ENCODE results near the gene ZNF273.
A peak's percentile ranks its signal among the peaks of the same experiment; 100 is the strongest.
"Not testable (repeated sequence)": the region's sequence is repeated elsewhere in the genome, so short reads cannot be mapped to it uniquely, and the experiment has no call there.

The ZNF273 gene

GRCh38 chr7:64902806-64903721 lies at the start of gene ZNF273:
Gene ZNF273 (plus strand): TSS chr7:64903273. CDS start chr7:64903318, 45 bp downstream.
- DNase-seq (ENCODE audit: low read depth in 2 of 3, low spot score in 1 of 3), result peak; percentile 85 to 89 (median 87)

- DNase-seq (ENCODE audit: low read depth in 2 of 3, low spot score in 1 of 3), result no peak
Observed at GRCh38 chr7:64853679-64854078, 49.4 kb upstream of the ZNF273 start.

GRCh38 chr7:64854969-64855368 lies 48.1 kb upstream of the ZNF273 start:
- DNase-seq (ENCODE audit: low read depth in 2 of 3, low spot score in 1 of 3), result no peak

DNA sequence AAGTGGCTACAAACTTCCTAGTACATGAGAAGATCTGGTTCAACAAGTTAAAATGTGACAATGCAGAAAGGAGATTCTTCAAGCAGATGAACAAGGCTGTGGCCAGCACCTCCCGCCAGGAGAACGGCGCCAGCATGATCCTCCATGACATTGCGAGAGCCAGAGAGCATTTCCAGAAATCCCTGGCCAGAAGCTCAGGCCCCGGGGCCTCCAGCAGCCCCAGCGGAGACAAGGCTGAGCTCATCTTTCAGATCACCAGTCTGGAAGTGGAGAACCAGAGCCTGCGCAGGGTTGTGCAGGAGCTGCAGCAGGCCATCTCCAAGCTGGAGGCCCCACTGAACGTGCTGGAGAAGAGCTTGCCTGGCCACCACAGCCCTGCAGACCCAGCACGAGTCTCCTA lies 40.1 kb upstream of the ZNF273 start:
- DNase-seq (ENCODE audit: low read depth in 2 of 3, low spot score in 1 of 3), result no peak

DNA sequence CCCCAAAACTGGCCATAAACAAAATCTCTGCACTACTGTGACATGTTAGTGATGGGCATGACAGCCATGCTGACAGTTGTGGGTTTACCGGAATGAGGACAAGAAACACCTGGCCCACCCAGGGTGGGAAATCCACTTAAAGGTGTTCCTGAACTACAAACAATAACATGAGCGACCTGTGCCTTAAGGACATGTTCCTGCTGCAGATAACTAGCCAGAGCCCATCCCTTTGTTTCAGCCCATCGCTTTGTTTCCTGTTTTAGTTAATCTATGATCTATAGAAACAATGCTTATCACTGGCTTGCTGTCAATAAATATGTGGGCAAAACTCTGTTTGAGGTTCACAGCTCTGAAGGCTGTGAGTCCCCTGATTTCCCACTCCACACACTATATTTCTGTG lies 39.5 kb upstream of the ZNF273 start:
- DNase-seq (ENCODE audit: low read depth in 2 of 3, low spot score in 1 of 3), result not testable (repeated sequence)

DNA sequence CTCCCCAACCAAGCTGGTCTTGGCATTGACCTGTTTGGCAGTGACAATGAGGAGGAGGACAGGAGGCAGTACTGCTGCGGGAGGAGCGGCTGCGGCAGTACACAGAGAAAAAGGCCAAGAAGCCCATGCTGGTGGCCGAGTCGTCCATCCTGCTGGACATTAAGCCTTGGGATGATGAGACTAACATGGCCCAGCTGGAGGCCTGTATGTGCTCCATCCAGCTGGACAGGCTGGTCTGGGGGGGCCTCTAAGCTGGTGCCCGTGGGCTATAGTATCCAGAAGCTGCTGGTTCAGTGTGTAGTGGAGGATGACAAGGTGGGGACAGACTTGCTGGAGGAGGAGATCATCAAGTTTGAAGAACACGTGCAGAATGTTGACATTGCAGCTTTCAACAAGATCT lies 39.1 kb upstream of the ZNF273 start:
- DNase-seq (ENCODE audit: low read depth in 2 of 3, low spot score in 1 of 3), result no peak

DNA sequence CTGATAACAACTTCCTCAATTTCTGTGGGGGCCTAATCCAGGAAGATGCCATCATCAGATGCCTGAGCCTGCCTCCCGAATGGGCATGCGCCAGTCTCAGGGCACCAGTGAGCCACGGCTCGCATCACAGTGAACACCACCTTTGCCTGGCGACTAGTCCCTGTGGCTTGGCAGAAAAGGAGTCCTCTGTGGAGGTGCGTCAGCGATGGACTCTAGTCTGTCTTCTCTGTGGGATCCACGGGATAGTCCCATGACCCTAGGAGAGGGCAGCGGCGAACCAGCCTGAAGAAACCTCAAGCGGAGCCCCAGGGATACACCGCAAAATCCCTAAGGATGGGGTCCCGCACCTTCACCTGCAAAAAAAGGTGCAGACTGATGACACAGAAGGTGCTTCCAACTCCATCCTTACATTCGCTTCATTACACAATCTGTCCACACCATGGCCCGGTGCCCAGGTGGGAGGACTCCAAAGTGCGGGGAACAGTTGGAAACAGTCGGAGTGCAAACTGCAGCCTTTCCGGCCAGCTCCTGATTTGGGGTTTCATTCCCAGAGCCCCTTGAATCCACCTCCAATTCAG lies 35.1 kb upstream of the ZNF273 start:
- DNase-seq (ENCODE audit: low read depth in 2 of 3, low spot score in 1 of 3), result no peak

DNA sequence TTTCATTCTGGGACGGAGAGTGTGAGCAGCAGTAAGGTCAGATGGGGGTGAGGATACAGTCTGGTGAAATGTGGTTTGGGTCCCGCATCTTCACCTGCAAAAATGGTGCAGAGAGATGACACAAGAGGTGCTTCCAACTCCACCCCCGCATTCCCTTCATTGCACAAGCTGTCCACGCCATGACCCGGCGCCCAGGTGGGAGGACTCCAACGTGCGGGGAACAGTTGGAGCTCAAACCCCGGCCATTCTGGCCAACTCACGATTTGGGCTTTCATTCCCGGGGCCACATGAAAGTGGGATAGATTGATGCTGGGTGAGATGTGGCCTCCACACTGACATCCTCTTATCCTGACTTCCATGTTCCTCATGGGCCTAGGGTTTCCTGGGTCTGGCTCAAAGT lies 34.6 kb upstream of the ZNF273 start:
- DNase-seq (ENCODE audit: low read depth in 2 of 3, low spot score in 1 of 3), result no peak

GRCh38 chr7:64869121-64869725 lies 33.9 kb upstream of the ZNF273 start:
- no peak for DNase-seq (ENCODE audit: low read depth in 2 of 3, low spot score in 1 of 3)

GRCh38 chr7:64869912-64870562 lies 33.0 kb upstream of the ZNF273 start:
- no peak for DNase-seq (ENCODE audit: low read depth in 2 of 3, low spot score in 1 of 3)

DNA sequence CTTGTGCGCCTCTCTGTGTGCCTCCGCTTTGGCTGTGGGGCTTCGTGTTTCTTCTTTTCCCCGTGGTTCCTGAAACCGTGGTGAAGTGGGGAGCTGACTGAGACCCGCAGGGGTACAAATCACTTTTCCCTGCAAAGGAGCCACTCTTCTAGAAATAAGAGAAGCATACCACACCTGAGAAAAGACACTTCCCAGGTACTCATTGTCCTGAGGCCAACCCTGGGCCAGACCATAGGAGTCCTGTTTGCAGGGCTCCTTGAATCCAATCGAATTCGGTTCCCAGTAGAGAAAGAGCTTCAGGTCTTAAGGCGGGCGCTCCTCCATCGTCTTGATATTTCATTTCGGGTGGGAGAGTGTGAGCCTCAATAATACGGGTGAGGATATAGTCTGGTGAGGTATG lies 32.4 kb upstream of the ZNF273 start:
- DNase-seq (ENCODE audit: low read depth in 2 of 3, low spot score in 1 of 3), result no peak

GRCh38 chr7:64871761-64872160 lies 31.3 kb upstream of the ZNF273 start:
- no peak for DNase-seq (ENCODE audit: low read depth in 2 of 3, low spot score in 1 of 3)

DNA sequence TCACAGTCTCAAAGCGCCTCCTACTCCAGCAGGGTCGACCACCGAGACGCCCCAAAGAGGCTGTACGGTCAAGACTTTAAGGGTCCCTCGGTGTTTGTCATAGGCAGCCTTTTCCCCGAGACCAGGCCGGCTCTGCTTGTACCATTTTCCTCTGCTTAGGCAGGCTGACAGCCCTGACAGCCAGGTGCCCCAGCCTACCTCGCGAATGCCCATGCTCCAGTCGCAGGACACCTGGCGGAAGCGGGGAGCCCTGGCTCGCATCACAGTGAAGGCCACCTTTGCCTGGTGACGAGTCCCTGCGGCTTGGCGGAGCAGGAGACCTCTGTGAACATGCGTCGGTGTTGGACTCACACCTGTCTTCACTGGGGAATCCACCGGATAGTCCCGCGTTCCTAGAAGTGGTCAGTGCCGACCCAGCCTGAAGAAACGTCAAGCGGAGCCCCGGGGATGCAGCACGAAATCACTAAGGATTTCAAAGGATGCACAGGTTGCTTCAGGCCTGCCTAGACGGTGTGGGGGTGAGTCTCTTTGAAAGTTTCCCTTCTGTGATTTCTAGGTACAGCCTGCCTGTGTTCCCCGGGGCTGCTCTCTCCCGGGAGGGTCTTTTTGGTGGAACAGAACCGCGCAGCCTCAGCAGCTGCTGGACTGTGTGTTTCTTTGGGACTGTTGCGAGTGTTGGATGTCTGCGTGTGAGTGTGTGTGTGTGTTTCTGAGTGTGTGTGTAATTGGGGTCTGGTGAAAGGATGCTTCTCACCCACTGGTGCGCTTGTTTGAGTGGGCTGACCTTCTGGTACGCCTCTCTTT lies 30.5 kb upstream of the ZNF273 start:
- DNase-seq (ENCODE audit: low read depth in 2 of 3, low spot score in 1 of 3), result no peak

GRCh38 chr7:64873155-64873500 lies 29.9 kb upstream of the ZNF273 start:
- DNase-seq (ENCODE audit: low read depth in 2 of 3, low spot score in 1 of 3), result no peak

DNA sequence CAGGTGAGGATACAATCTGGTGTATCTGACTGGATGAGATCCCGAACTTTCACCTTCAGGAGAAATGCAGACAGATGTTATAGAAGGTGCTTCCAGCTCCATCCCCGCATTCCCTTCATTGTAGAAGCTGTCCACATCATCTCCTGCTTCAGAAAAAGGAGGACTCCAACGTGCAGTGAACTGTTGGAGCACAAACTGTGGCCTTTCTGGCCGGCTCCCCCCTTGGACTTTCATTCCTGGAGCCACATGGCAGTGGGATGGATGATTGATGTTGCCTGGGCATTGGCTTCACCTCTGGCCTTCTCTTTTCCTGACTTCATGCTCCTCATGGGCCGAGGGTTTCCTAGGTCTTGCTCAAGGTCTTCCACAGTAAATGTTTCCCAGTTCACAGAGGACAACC lies 29.6 kb upstream of the ZNF273 start:
- DNase-seq (ENCODE audit: low read depth in 2 of 3, low spot score in 1 of 3), result no peak

GRCh38 chr7:64874114-64874513 lies 29.0 kb upstream of the ZNF273 start:
- no peak for DNase-seq (ENCODE audit: low read depth in 2 of 3, low spot score in 1 of 3)

- no peak for DNase-seq (ENCODE audit: low read depth in 2 of 3, low spot score in 1 of 3)
Observed at GRCh38 chr7:64874562-64875250, 28.4 kb upstream of the ZNF273 start.

GRCh38 chr7:64875258-64875657 lies 27.8 kb upstream of the ZNF273 start:
- DNase-seq (ENCODE audit: low read depth in 2 of 3, low spot score in 1 of 3), result no peak

GRCh38 chr7:64875658-64876406 lies 27.2 kb upstream of the ZNF273 start:
- no peak for DNase-seq (ENCODE audit: low read depth in 2 of 3, low spot score in 1 of 3)
